GM18951 (cell line): ENCODE measurements around the gene ZNF185.
A peak's percentile ranks its signal among the peaks of the same experiment; 100 is the strongest.

Experiments used
- POLR2A ChIP-seq: IDR thresholded peaks from 4 replicates; pipeline ENCODE4 v1.6.1; 2011; ENCODE audit warnings: mild to moderate bottlenecking; ENCODE audit not compliant: insufficient read length, insufficient read depth; ENCODE audit errors: extremely low read depth
- in situ Hi-C: fragments of 300-500 bp; cut with MboI; formaldehyde crosslinking; loops from one replicate; pipeline ENCODE4 v1.12.0; 2022; ENCODE audit warnings: low sequenced_read_pairs, mixed read lengths, inconsistent platforms; ENCODE audit not compliant: unreplicated experiment

ZNF185 gene

GRCh38 chrX:152932144-152932543 lies 34.3 kb downstream of the ZNF185 start:
- TF ChIP-seq POLR2A, result no peak
- in situ Hi-C loops, result loop anchor here (25.0 kb wide), 1 partner anchor 580 kb away; the partner anchor contains the start of gene ATP2B3

GRCh38 chrX:152932598-152933175 lies 34.8 kb downstream of the ZNF185 start:
- in situ Hi-C loops, result loop anchor here (25.0 kb wide), 1 partner anchor 580 kb away; the partner anchor contains the start of gene ATP2B3
- no peak for TF ChIP-seq POLR2A

- no peak for TF ChIP-seq POLR2A
- in situ Hi-C loops, result loop anchor here (25.0 kb wide), 1 partner anchor 576 kb away; the partner anchor contains the start of gene ATP2B3
Measured at GRCh38 chrX:152936306-152936705, 38.4 kb downstream of the ZNF185 start.

- no peak for TF ChIP-seq POLR2A
- in situ Hi-C loops, result loop anchor here (25.0 kb wide), 1 partner anchor 575 kb away; the partner anchor contains the start of gene ATP2B3
Measured at GRCh38 chrX:152937236-152937635, 39.4 kb downstream of the ZNF185 start.

- TF ChIP-seq POLR2A, result peak; percentile 75
- in situ Hi-C loops, result loop anchor here (25.0 kb wide), 1 partner anchor 571 kb away; the partner anchor contains the start of gene ATP2B3
Measured at GRCh38 chrX:152941328-152942076, 43.6 kb downstream of the ZNF185 start.

- TF ChIP-seq POLR2A, result no peak
- in situ Hi-C loops, result loop anchor here (25.0 kb wide), 1 partner anchor 570 kb away; the partner anchor contains the start of gene ATP2B3
Measured at GRCh38 chrX:152942077-152942442, 44.2 kb downstream of the ZNF185 start.

GRCh38 chrX:152943826-152944225 lies 46.0 kb downstream of the ZNF185 start:
- TF ChIP-seq POLR2A, result no peak
- in situ Hi-C loops, result loop anchor here (25.0 kb wide), 1 partner anchor 568 kb away; the partner anchor contains the start of gene ATP2B3

- in situ Hi-C loops, result loop anchor here (25.0 kb wide), 1 partner anchor 567 kb away; the partner anchor contains the start of gene ATP2B3
- no peak for TF ChIP-seq POLR2A
Measured at GRCh38 chrX:152945021-152945979, 47.4 kb downstream of the ZNF185 start.

- TF ChIP-seq POLR2A, result no peak
- in situ Hi-C loops, result loop anchor here (25.0 kb wide), 1 partner anchor 566 kb away; the partner anchor contains the start of gene ATP2B3
Measured at GRCh38 chrX:152946681-152947080, 48.8 kb downstream of the ZNF185 start.
